ENCODE data around the gene MYOZ2. TPM values are rescaled to one million over a fixed set of nuclear protein-coding genes. Genes with fewer than 3 reads are reported as not detected.
"Not testable (repeated sequence)": the region's sequence is repeated elsewhere in the genome, so short reads cannot be mapped to it uniquely, and the experiment has no call there.

MYOZ2 gene
- total RNA-seq, 1 donor from 2014 or later, result not detected

DNA sequence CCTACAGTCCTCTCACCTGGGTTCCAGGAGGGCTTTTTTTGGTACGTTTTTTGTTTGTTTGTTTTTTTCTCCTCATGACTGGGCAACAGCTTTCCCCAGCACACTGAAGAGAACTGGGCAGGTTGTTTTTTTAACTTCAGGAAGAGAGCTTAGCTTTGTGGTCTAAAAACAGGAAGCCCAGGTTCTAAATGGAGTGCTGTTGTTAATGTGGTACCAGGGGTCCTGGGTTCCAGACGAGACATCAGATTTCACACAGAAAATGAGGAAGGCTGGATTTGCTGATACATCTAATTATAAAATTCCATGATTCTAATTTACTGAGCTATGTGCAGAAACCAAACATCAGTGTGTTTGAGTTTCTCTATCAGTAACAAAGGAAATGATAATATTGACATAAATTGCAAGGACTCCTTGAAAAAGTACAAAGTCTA is 4.2 kb downstream of the MYOZ2 start:
- Mint-ChIP-seq H3K4me1 (peaks cover 9% of the 10 kb centered on the region), H3K9me3 (no peaks in the 10 kb centered on the region), H3K27me3 (no peaks in the 10 kb centered on the region), H3K4me3 (no peak overlapping the region), H3K36me3 (ENCODE audit: low read depth) (no peaks in the 10 kb centered on the region), H3K27ac (no peak overlapping the region)
- DNase-seq, result no peak
- intact Hi-C loops (cut with micrococcal nuclease), result no loop called here

DNA sequence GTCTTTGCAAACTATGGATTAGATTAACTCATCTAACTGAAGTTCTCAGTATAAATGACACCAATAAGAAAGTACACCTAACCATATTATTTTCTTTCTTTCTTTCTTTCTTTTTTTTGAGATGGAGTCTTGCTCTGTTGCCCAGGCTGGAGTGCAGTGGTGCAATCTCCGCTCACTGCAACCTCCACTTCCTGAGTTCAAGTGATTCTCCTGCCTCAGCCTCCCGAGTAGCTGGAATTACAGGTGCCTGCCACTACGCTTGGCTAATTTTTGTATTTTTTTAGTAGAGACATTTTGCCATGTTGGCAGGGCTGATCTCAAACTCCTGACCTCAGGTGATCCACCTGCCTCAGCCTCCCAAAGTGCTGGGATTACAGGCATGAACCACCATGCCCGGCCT is 5.7 kb downstream of the MYOZ2 start:
- H3K36me3 Mint-ChIP-seq (ENCODE audit: low read depth); H3K4me3 Mint-ChIP-seq; H3K27me3 Mint-ChIP-seq; H3K4me1 Mint-ChIP-seq; intact Hi-C loops (cut with micrococcal nuclease); H3K9me3 Mint-ChIP-seq; DNase-seq; H3K27ac Mint-ChIP-seq: not testable (repeated sequence)

DNA sequence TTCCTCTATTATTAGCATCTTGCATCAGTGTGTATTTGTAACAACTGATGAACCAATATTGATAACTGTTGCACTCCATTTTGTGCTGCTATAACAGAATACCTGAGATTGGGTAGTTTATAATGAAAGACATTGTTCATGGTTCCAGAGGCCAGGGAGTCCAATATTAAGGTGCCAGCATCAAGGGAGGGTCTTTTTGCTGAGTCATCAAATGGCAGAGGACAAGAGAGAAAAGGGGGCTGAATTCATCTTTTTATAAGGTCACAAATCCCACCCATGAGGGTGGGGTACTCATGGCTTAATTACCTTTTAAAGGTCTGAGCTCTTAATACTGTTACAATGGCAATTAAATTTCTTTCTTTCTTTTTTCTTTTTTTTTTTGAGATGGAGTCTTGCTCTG is 7.2 kb downstream of the MYOZ2 start:
- no peak for DNase-seq
- Mint-ChIP-seq H3K4me1 (peaks cover 9% of the 10 kb centered on the region), H3K27ac (no peak overlapping the region), H3K4me3 (no peak overlapping the region), H3K27me3 (no peaks in the 10 kb centered on the region), H3K9me3 (no peaks in the 10 kb centered on the region), H3K36me3 (ENCODE audit: low read depth) (no peaks in the 10 kb centered on the region)
- intact Hi-C loops (cut with micrococcal nuclease), result no loop called here

DNA sequence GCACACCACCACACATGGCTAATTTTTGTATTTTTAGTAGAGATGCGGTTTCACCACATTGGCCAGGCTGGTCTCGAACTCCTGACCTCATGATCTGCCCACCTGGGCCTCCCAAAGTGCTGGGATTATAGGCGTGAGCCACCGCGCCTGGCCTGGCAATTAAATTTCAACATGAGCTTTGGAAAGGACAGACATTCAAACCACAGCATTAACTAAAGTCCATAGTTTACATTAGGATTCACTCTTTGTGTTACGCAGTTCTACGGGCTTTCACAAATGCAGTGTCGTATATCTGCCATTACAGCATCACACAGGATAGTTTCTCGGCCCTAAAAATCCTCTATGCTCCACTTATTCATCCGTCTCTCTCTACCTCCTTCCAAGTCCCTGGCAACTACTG is 7.7 kb downstream of the MYOZ2 start:
- H3K27ac Mint-ChIP-seq; H3K4me3 Mint-ChIP-seq; DNase-seq; intact Hi-C loops (cut with micrococcal nuclease); H3K4me1 Mint-ChIP-seq; H3K27me3 Mint-ChIP-seq; H3K9me3 Mint-ChIP-seq; H3K36me3 Mint-ChIP-seq (ENCODE audit: low read depth): not testable (repeated sequence)

DNA sequence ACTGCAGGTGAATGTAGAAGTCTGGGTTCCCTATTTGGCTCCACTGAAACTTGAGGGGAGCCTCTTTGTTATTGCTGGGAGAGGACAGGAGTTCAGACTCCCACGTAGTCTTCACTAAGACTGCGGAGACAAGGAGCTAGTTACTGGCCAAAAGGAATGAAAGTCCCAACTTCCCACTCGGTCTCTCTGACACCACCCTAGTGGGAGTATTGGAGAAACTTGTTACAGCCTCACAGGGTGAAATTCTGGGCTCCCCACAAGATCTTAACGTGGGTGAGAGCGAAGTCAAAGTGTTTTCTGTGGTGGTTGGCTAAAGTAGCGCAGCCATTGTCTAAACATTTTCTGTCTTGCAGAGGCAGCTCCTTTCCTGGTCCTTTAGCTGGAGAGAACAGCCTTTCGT is 13.5 kb downstream of the MYOZ2 start:
- H3K27me3 Mint-ChIP-seq, result peaks cover 4% of the 10 kb centered on the region
- no peaks in the 10 kb centered on the region for H3K36me3 Mint-ChIP-seq (ENCODE audit: low read depth)
- no peak overlapping the region for H3K27ac Mint-ChIP-seq
- no peaks in the 10 kb centered on the region for H3K9me3 Mint-ChIP-seq
- no peaks in the 10 kb centered on the region for H3K4me1 Mint-ChIP-seq
- no peak overlapping the region for H3K4me3 Mint-ChIP-seq
- DNase-seq, result no peak
- intact Hi-C loops (cut with micrococcal nuclease), result no loop called here

DNA sequence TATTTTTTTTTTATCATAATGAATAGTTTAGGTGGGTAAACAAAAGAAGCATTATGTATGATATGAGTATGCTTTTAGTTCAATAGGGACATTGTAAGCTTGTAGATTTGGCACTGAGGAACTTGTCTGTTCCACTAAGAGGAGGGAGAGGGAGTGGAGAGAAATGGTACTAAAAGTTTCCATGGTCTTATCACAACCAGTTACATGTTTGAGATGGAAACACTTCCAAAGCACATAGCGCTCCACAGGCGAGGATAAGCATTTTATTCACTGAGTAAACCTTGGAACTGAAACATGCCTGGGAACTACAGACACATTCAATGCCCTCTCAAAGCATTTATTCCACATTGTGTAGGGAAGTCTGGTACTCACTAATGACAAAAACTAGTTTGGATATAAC is 15.5 kb downstream of the MYOZ2 start:
- intact Hi-C loops (cut with micrococcal nuclease), result no loop called here
- Mint-ChIP-seq H3K27me3 (peaks cover 13% of the 10 kb centered on the region), H3K4me1 (no peaks in the 10 kb centered on the region), H3K9me3 (peaks cover 5% of the 10 kb centered on the region), H3K36me3 (ENCODE audit: low read depth) (no peaks in the 10 kb centered on the region), H3K27ac (no peak overlapping the region), H3K4me3 (no peak overlapping the region)
- DNase-seq, result no peak

DNA sequence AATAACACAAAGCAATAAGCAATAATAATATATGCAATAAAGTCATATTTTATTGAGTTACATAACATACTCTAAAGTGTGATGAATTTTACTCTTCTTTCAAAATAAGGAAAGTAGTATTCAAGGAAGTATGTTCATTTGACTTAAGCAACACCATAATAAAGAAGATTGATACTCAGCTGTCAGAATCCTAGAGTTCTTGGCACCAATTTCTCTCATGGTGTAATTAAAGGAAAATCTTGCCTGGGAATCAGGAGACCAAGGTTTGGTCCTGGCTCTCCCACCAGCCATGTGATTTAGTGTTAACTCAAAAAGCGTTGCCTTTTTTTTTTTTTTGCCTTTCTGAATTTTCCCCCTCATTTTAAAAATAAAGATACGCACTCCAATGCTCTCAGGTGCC is 17.1 kb downstream of the MYOZ2 start:
- Mint-ChIP-seq H3K4me1 (no peaks in the 10 kb centered on the region), H3K27ac (no peak overlapping the region), H3K36me3 (ENCODE audit: low read depth) (no peaks in the 10 kb centered on the region), H3K4me3 (no peak overlapping the region), H3K27me3 (peaks cover 13% of the 10 kb centered on the region), H3K9me3 (peaks cover 5% of the 10 kb centered on the region)
- no peak for DNase-seq
- intact Hi-C loops (cut with micrococcal nuclease), result no loop called here

DNA sequence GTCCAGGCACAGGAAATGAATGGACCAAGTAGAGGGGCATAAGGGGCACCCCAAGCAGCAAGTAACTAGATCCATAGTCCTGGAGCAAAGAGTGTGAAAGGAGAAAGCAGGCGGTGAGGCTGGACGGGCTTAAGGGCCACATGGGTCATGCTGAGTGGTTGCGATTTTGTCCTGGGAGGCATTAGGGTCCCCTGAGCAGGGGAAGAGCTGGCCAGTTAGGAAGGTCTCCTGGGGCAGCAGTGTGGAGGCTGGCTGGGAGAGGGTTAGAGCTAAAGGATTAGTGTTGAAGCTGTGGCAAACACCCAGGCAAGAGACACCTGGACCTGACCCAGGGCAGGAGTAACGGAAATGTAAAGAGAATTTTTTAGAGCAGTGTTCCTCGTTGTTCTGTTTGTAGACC is 26.5 kb downstream of the MYOZ2 start:
- no peaks in the 10 kb centered on the region for H3K4me1 Mint-ChIP-seq
- intact Hi-C loops (cut with micrococcal nuclease), result no loop called here
- no peaks in the 10 kb centered on the region for H3K36me3 Mint-ChIP-seq (ENCODE audit: low read depth)
- peaks cover 15% of the 10 kb centered on the region for H3K27me3 Mint-ChIP-seq
- no peak for DNase-seq
- no peaks in the 10 kb centered on the region for H3K9me3 Mint-ChIP-seq
- no peak overlapping the region for H3K27ac Mint-ChIP-seq
- no peak overlapping the region for H3K4me3 Mint-ChIP-seq

DNA sequence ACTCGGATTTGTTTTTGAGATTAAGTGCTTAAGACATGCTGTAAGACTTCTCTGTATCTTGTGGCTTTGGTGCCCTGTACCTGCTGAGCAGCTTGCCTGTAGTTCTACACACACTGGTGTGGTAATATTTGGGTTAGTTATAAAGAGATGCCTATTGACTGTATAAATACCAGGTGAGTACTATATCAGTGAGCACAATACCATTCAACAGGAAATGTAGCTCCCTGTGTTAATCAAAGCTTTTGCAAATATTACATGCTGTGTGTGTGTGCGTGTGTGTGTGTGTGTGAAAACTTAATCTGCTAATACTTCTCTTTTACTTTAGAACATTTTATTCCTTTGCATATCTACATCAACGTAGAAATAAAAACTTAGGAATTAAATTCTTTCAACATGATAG is 30.1 kb downstream of the MYOZ2 start:
- no peak overlapping the region for H3K27ac Mint-ChIP-seq
- intact Hi-C loops (cut with micrococcal nuclease), result no loop called here
- no peaks in the 10 kb centered on the region for H3K4me1 Mint-ChIP-seq
- peaks cover 15% of the 10 kb centered on the region for H3K27me3 Mint-ChIP-seq
- H3K36me3 Mint-ChIP-seq (ENCODE audit: low read depth), result no peaks in the 10 kb centered on the region
- DNase-seq, result no peak
- no peaks in the 10 kb centered on the region for H3K9me3 Mint-ChIP-seq
- H3K4me3 Mint-ChIP-seq, result no peak overlapping the region

DNA sequence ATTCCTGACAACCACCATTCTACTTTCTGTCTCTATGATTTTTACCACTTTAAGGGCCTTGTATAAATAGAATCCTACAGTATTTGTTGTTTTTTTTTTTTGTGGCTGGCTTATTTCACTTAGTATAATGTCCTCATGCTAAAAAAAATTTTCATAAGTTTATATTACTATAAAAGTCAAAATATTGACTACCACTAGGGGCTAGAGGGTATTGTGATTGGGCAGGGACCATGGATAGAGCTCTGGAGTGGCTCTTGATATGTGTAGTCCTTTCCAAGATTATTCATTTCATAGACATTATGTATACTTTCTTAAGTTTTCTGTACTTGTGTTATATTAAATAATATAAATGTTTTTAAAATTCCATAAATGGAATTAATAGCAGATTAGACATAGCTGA is 34.6 kb downstream of the MYOZ2 start:
- no peak overlapping the region for H3K4me3 Mint-ChIP-seq

DNA sequence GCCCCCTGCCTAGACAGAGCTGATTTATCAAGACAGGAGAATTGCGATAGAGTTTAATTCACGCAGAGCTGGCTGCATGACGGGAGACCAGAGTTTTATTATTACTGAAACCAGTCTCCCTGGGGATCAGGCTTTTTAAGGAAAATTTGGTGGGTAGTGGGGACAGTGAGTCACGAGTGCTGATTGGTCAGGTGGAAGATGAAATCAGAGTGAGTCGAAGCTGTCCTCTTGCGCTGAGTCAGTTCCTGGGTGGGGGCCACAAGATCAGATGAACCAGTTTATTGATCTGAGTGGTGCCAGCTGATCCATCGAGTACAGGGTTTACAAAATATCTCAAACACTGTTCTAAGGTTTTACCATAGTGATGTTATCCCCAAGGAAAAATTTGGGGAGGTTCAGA is 36.6 kb downstream of the MYOZ2 start:
- Mint-ChIP-seq H3K9me3 (no peaks in the 10 kb centered on the region), H3K27me3 (peaks cover 2% of the 10 kb centered on the region), H3K4me1 (no peaks in the 10 kb centered on the region), H3K36me3 (ENCODE audit: low read depth) (no peaks in the 10 kb centered on the region), H3K27ac (no peak overlapping the region), H3K4me3 (no peak overlapping the region)
- intact Hi-C loops (cut with micrococcal nuclease), result no loop called here
- no peak for DNase-seq

More for the DNA sequence above, 34.6 kb downstream of the MYOZ2 start:
- no peaks in the 10 kb centered on the region for H3K4me1 Mint-ChIP-seq
- no peaks in the 10 kb centered on the region for H3K36me3 Mint-ChIP-seq (ENCODE audit: low read depth)
- no peak overlapping the region for H3K27ac Mint-ChIP-seq
- DNase-seq, result no peak
- H3K9me3 Mint-ChIP-seq, result no peaks in the 10 kb centered on the region
- intact Hi-C loops (cut with micrococcal nuclease), result no loop called here
- no peaks in the 10 kb centered on the region for H3K27me3 Mint-ChIP-seq

DNA sequence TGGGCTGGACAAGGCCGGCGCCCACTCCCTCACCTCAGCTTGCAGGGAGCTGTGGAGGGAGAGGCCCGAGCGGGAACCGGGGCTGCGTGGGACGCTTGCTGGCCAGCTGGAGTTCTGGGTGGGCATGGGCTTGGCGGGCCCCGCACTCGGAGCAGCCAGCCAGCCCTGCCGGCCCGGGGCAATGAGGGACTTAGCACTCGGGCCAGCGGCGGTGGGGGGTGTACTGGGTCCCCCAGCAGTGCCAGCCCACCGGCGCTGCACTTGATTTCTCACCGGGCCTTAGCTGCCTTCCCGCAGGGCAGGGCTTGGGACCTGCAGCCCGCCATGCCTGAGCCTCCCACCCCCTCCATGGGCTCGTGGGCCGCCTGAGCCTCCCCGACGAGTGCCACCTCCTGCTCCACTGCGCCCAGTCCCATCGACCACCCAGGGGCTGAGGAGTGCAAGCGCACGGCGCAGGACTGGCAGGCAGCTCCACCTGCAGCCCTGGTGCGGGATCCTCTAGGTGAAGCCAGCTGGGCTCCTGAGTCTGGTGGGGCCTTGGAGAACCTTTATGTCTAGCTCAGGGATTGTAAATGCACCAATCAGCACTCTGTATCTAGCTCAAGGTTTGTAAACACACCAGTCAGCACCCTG is 38.2 kb downstream of the MYOZ2 start:
- H3K36me3 Mint-ChIP-seq (ENCODE audit: low read depth); H3K9me3 Mint-ChIP-seq; H3K27me3 Mint-ChIP-seq; H3K4me1 Mint-ChIP-seq; DNase-seq; intact Hi-C loops (cut with micrococcal nuclease); H3K27ac Mint-ChIP-seq; H3K4me3 Mint-ChIP-seq: not testable (repeated sequence)

DNA sequence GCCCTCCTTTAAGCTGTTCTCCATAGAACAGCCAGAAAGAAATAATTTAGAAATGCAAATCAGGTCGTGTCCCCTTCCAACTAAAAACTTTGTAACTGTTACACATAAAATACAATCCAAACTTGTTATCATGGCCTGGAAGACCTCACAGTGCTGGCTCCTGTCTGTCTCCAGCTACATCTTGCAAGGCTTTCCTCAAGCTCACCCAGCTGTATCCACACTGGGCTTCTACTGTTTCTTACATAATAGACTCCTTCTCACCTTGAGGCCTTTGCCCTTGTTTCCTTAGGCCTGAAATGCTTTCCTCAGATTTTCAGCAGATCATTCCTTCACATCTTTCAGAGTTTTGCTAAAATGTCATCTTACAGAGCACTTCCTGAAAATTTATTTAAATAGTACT is 43.4 kb downstream of the MYOZ2 start:
- intact Hi-C loops (cut with micrococcal nuclease), result no loop called here
- Mint-ChIP-seq H3K27ac (no peak overlapping the region), H3K4me1 (no peaks in the 10 kb centered on the region), H3K4me3 (no peak overlapping the region), H3K36me3 (ENCODE audit: low read depth) (no peaks in the 10 kb centered on the region), H3K27me3 (peaks cover 6% of the 10 kb centered on the region), H3K9me3 (no peaks in the 10 kb centered on the region)
- DNase-seq, result no peak

DNA sequence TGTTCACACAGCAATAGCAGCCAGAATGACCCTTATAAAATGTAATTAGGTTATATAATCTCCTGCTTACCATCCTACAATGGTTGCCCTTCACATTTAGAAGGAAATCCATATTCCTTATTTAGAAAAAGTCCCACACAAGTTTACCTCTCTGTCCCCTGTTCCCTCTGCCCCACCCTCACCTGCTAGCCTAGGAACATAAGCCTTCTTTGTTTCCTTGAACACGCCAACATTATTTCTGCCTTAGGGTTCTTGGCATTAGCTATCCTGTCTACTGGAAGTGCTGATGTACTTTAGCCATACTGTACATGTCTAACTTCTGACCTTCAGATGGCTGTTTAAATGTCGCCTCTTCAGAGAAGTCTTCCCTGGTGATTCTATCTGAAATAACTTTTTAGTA is 48.5 kb downstream of the MYOZ2 start:
- intact Hi-C loops (cut with micrococcal nuclease), result no loop called here
- Mint-ChIP-seq H3K4me1 (no peaks in the 10 kb centered on the region), H3K27me3 (peaks cover 4% of the 10 kb centered on the region), H3K4me3 (no peak overlapping the region), H3K9me3 (no peaks in the 10 kb centered on the region), H3K36me3 (ENCODE audit: low read depth) (no peaks in the 10 kb centered on the region), H3K27ac (no peak overlapping the region)
- no peak for DNase-seq

DNA sequence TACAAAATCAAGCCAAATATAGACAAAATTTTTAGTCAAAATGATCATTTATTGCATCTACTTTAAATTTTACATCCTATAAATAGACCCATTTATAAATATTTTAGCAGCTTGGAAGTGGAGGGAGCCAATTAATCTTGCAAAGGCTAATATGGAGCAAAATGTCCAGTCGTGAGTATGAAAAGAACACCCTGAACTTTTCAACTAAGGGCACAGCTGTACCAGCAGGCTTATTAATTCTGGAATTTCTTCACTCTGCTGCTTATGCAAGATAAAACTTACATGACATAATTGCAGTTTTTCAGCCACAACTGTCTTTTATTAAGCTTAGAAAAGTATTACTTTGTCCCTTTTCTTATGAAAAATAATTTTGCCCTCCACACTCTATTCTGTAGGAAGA is 54.0 kb downstream of the MYOZ2 start:
- Mint-ChIP-seq H3K4me1 (no peaks in the 10 kb centered on the region), H3K36me3 (ENCODE audit: low read depth) (no peaks in the 10 kb centered on the region), H3K27me3 (peaks cover 2% of the 10 kb centered on the region), H3K27ac (no peak overlapping the region), H3K4me3 (no peak overlapping the region), H3K9me3 (no peaks in the 10 kb centered on the region)
- DNase-seq, result no peak
- intact Hi-C loops (cut with micrococcal nuclease), result no loop called here

Measured in activated CD4-positive, alpha-beta T cell treated with anti-CD3 and anti-CD28 coated beads, Interleukin-2, amount 10 ng/mL, durations not matched to agents 24 days and 14 days (primary cell).